ENCODE results near the gene NCAPH2. TPM values are rescaled to one million over a fixed set of nuclear protein-coding genes. Genes with fewer than 3 reads are reported as not detected.

NCAPH2 gene
- total and polyA plus RNA-seq, 7 donors, result 19.2 to 26.3 (median 22.0) TPM

DNA sequence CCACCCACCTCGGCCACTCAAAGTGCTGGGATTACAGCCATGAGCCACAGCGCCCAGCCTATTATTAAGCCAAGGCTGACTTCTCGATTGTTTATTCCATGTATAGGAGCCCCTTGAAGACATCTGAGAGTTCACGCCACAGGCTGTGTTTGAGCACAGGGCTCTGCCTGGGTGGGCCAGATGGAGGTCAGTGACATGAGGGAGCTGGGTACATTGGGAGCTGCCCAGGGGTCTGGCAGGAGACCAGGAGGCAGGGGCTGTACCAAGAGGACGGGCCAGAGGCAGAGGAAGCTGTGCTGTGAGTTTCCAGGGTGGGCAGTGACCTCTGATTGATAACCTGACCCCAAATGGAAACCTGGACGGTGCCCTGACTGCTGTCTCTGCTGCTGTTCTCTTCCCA, 5.9 kb upstream of the NCAPH2 start:
- no peak for DNase-seq
- Histone ChIP-seq H3K27me3 (ENCODE audit: insufficient read depth in 3 of 3, low read length in 2 of 3) (no peaks in the 10 kb centered on the region), H3K27ac (no peak overlapping the region), H3K4me3 (no peak overlapping the region), H3K4me1 (peaks cover 8% of the 10 kb centered on the region), H3K9me3 (no peaks in the 10 kb centered on the region), H3K36me3 (ENCODE audit: insufficient read depth in 1 of 2, low read depth in 1 of 2) (peaks cover 0 to 31% of the 10 kb centered on the region in 2 donors)
- intact Hi-C loops (cut with DNase I), result loop anchor here in 1 of 2 donors (10.0 kb wide), 1 partner anchor 247 kb away; the partner anchor contains the start of gene HDAC10
- WGBS, 3 donors, result 61 to 76% (median 72%) methylated on average over 6 of the region's 6 CpGs
- TF ChIP-seq, protein P1, sequence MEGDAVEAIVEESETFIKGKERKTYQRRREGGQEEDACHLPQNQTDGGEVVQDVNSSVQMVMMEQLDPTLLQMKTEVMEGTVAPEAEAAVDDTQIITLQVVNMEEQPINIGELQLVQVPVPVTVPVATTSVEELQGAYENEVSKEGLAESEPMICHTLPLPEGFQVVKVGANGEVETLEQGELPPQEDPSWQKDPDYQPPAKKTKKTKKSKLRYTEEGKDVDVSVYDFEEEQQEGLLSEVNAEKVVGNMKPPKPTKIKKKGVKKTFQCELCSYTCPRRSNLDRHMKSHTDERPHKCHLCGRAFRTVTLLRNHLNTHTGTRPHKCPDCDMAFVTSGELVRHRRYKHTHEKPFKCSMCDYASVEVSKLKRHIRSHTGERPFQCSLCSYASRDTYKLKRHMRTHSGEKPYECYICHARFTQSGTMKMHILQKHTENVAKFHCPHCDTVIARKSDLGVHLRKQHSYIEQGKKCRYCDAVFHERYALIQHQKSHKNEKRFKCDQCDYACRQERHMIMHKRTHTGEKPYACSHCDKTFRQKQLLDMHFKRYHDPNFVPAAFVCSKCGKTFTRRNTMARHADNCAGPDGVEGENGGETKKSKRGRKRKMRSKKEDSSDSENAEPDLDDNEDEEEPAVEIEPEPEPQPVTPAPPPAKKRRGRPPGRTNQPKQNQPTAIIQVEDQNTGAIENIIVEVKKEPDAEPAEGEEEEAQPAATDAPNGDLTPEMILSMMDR (IDR thresholded peaks at IDR 0.05), result no peak
- no peak for ATAC-seq

DNA sequence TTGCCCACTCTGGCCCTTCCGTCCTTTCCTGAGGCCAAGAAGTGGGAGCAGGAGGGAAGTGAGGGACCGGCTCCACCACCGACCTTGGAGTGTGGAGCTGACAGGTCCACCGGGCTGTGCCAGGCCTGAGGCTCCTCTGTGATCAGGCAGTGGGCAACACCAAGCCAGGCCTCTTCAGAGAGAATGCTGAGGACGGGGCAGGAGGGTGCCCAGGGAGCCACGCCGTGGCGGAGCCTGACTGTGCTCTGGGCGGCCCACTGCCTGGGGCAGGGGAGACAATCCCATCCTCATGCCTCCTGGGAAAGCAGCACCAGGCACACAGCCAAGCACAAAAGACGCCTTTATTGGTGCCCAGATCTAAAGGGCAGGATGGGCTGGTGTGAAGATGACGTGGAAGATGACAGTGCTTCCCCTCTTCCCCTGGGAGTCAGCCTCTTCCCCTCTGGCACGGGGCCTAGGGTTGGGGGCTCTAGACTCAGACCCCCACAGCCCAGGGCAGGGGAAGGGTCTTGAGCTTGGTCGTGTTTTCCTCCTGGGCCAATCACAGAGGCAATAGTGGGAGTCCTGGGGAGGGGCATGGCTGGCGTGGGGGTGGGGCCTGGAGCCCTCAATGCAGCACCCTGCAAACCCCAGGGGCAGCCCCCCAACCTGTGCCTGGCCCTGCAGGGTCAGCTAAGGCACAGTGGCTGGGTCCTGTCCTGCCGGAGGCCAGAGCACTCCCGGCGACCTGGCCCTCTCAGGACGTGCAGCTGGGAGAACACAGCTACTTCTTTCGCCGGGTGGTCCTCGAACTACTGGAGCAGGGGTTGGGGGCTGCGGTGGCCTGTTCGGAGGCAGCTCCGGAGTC, 5.2 kb upstream of the NCAPH2 start:
- intact Hi-C loops (cut with DNase I), result loop anchor here in 1 of 2 donors (10.0 kb wide), 1 partner anchor 248 kb away; the partner anchor contains the start of gene HDAC10
- H3K9me3 ChIP-seq, result no peaks in the 10 kb centered on the region
- no peaks in the 10 kb centered on the region for H3K27me3 ChIP-seq (ENCODE audit: insufficient read depth in 3 of 3, low read length in 2 of 3)
- DNase-seq, result no peak
- TF ChIP-seq, protein P1 (IDR thresholded peaks at IDR 0.05), result no peak
- peaks cover 0 to 31% of the 10 kb centered on the region in 2 donors for H3K36me3 ChIP-seq (ENCODE audit: insufficient read depth in 1 of 2, low read depth in 1 of 2)
- H3K4me3 ChIP-seq, result no peak overlapping the region
- no peak overlapping the region for H3K27ac ChIP-seq
- WGBS, 3 donors, result 82 to 87% (median 86%) methylated on average over 23 to 24 of the region's 24 CpGs
- H3K4me1 ChIP-seq, result peaks cover 8% of the 10 kb centered on the region
- no peak for ATAC-seq

DNA sequence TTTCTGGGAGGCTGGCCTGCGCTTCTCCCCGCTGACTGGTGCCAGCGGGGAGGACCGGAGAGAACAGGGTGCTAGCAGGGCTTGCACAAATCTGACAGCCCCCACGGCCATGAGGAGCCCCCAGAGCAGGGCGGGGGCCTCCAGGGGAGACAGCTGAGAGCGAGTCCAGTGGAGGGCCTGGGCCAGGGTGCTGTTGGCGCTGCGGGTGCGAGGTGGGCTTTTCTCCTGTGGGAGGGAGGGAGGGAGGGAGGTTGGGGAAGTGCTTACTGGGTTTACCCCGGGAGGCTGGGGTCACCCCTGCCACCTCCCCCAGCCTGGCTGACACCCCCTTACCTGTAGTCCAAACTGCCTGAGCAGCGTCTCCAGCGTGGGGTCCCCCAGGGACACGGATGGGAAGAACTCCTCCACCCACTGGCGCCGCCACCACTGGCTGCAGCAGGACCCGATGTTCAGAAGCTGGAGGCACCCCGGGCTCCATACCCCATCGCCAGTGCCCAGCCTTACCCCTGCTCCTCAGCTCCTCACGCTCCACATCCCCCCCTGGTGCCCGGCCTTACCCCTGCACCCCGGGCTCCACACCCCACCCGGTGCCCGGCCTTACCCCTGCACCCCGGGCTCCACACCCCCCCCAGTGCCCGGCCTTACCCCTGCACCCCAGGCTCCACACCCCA, 4.4 kb upstream of the NCAPH2 start:
- no peak for DNase-seq
- no peak overlapping the region for H3K4me3 ChIP-seq
- ATAC-seq, result no peak
- H3K36me3 ChIP-seq (ENCODE audit: insufficient read depth in 1 of 2, low read depth in 1 of 2), result peaks cover 0 to 31% of the 10 kb centered on the region in 2 donors
- TF ChIP-seq, protein P1 (IDR thresholded peaks at IDR 0.05), result no peak
- 87 to 91% (median 87%) methylated on average over 20 to 25 of the region's 26 CpGs for WGBS, 3 donors
- intact Hi-C loops (cut with DNase I), result loop anchor here in 1 of 2 donors (10.0 kb wide), 1 partner anchor 249 kb away; the partner anchor contains the start of gene HDAC10
- no peaks in the 10 kb centered on the region for H3K27me3 ChIP-seq (ENCODE audit: insufficient read depth in 3 of 3, low read length in 2 of 3)
- no peaks in the 10 kb centered on the region for H3K9me3 ChIP-seq
- H3K27ac ChIP-seq, result no peak overlapping the region
- H3K4me1 ChIP-seq, result peaks cover 8% of the 10 kb centered on the region

DNA sequence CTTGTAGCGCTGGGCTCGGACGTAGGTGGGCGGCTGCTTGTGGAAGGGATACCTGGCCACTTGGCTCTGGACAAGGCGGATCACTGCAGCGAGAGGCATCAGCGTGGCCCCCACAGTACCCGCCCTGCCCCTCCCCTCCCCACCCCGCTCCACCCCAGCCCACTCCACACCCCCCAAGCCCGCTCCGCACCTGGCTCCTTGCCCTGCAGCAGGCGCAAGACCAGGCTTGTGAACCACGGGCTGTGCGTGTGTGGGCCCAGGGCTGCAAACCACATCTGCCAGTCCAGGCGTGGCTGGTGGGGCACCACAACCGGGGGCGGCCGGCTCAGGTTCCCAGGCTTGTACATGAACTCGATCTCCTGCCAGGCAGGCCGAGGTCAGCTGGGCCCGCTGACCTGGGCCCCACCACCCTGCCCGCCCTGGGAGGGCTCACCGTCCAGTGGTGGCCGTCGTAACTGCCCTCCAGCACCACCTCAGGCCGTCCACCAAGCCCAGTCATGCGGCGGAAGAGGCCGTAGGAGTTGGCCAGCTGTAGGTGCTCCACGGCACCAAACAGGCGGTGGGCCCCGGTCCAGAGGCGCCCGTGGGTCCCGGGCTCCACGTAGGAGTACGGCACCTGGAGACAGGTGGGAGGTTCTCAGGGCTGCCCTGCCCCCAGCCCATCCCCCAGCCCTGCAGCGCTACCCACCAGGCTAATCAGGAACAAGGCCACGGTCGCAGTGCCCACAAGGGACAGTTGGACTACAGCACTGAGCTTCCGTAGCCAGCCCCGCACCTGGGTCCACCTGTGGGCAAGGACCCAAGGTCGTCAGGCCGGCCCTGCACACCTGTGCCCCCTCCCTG, 3.4 kb upstream of the NCAPH2 start:
- intact Hi-C loops (cut with DNase I), result loop anchor here (5.0 to 10.0 kb wide), 2 partner anchors 73 to 250 kb away; partner anchors contain the start of genes CPT1B (in 2 of the 2) and HDAC10 (in 1 of the 2)
- TF ChIP-seq, protein P1 (IDR thresholded peaks at IDR 0.05), result no peak
- Histone ChIP-seq H3K4me1 (peaks cover 17% of the 10 kb centered on the region), H3K9me3 (no peaks in the 10 kb centered on the region), H3K27me3 (ENCODE audit: insufficient read depth in 3 of 3, low read length in 2 of 3) (no peaks in the 10 kb centered on the region), H3K36me3 (ENCODE audit: insufficient read depth in 1 of 2, low read depth in 1 of 2) (peaks cover 0 to 31% of the 10 kb centered on the region in 2 donors), H3K27ac (no peak overlapping the region), H3K4me3 (no peak overlapping the region)
- WGBS, 3 donors, result 91 to 94% (median 94%) methylated on average over 29 to 44 of the region's 44 CpGs
- no peak for ATAC-seq
- DNase-seq, result no peak

Data from psoas muscle (tissue), 8 donors.